IMR-90 (cell line): ENCODE measurements around the gene TMED10. TPM values are rescaled to one million over a fixed set of nuclear protein-coding genes. Genes with fewer than 3 reads are reported as not detected.

Source experiments
- ATAC-seq: fragments of 200-7000 bp; cut with Tn5 transposase; 2 replicates; pipeline ENCODE4 v1.9.1; 2020; ENCODE audit warnings: low read depth, mild to moderate bottlenecking, moderate library complexity
- BruUV-seq: library from RNA; stranded (reverse); fragments of 400-500 nt; replicated peaks from 2 replicates; lab custom pipeline; 2021; lab: Mats Ljungman, UMichigan
- CTCF ChIA-PET: fragments of 300-600 bp; formaldehyde crosslinking; extraction: SDS; loops from one replicate; lab custom pipeline; 2021; ENCODE audit warnings: antibody characterized with exemption; lab: Yijun Ruan, JAX
- POLR2A ChIA-PET: fragments of 300-600 bp; sonication (Branson Sonifier 250); formaldehyde crosslinking; loops from one replicate; lab custom pipeline; 2022; ENCODE audit warnings: antibody characterized with exemption; ENCODE audit not compliant: unreplicated experiment; lab: Charles Lee
- DNase-seq: peaks from one replicate; pipeline ENCODE4 v3.0.0; 2013
- H2AFZ ChIP-seq: replicated peaks from 2 replicates; pipeline ENCODE3; 2013; ENCODE audit warnings: low read length, mild to moderate bottlenecking; ENCODE audit not compliant: poor library complexity
- H2AK5ac ChIP-seq: 2 replicates; pipeline ENCODE4 v1.6.1; 2013; ENCODE audit warnings: low read depth, low read length, inconsistent platforms
- H2AK9ac ChIP-seq: replicated peaks from 2 replicates; pipeline ENCODE3; 2013; ENCODE audit warnings: mild to moderate bottlenecking, low read depth, low read length, moderate library complexity; ENCODE audit not compliant: poor library complexity
- H2BK120ac ChIP-seq: 2 replicates; pipeline ENCODE4 v1.6.1; 2013; ENCODE audit warnings: low read depth, low read length, inconsistent platforms
- H2BK15ac ChIP-seq: 3 replicates; pipeline ENCODE4 v1.6.1; 2013; ENCODE audit warnings: low read depth, low read length, inconsistent platforms
- H2BK20ac ChIP-seq: 2 replicates; pipeline ENCODE4 v1.6.1; 2013; ENCODE audit warnings: low read depth, mild to moderate bottlenecking, inconsistent platforms, low read length, moderate library complexity
- H2BK5ac ChIP-seq: 2 replicates; pipeline ENCODE4 v1.6.1; 2013; ENCODE audit warnings: mild to moderate bottlenecking, low read depth, low read length, inconsistent platforms; ENCODE audit not compliant: poor library complexity, severe bottlenecking
- H3K14ac ChIP-seq: replicated peaks from 2 replicates; pipeline ENCODE4 v1.6.1; 2013; ENCODE audit warnings: low read depth, low read length, inconsistent platforms
- H3K18ac ChIP-seq: 2 replicates; pipeline ENCODE4 v1.6.1; 2013; ENCODE audit warnings: low read depth, low read length, control low read depth
- H3K23ac ChIP-seq: 2 replicates; pipeline ENCODE4 v1.6.1; 2013; ENCODE audit warnings: low read depth, low read length, inconsistent platforms
- H3K27ac ChIP-seq: 2 replicates; pipeline ENCODE4 v1.5.1; 2013; ENCODE audit warnings: mild to moderate bottlenecking, control low read depth, low read length; ENCODE audit not compliant: insufficient read depth
- H3K27me3 ChIP-seq: 2 replicates; pipeline ENCODE4 v1.6.1; 2013; ENCODE audit warnings: low read length; ENCODE audit not compliant: control insufficient read depth, insufficient read depth
- H3K36me3 ChIP-seq: 2 replicates; pipeline ENCODE4 v1.6.1; 2013; ENCODE audit warnings: low read length, mixed read lengths; ENCODE audit not compliant: control insufficient read depth, insufficient read depth
- H3K4ac ChIP-seq: 2 replicates; pipeline ENCODE4 v1.6.1; 2013; ENCODE audit warnings: low read depth, low read length, inconsistent platforms
- H3K4me1 ChIP-seq: 2 replicates; pipeline ENCODE4 v1.6.1; 2013; ENCODE audit warnings: low read length, mixed read lengths; ENCODE audit not compliant: control insufficient read depth, insufficient read depth
- H3K4me2 ChIP-seq: 2 replicates; pipeline ENCODE4 v1.6.1; 2013; ENCODE audit warnings: low read depth, mild to moderate bottlenecking, control low read depth, low read length, moderate library complexity
- H3K4me3 ChIP-seq: 2 replicates; pipeline ENCODE4 v1.5.1; 2013; ENCODE audit warnings: low read depth, mild to moderate bottlenecking, control low read depth, low read length, moderate library complexity; ENCODE audit not compliant: insufficient read depth
- H3K56ac ChIP-seq: 2 replicates; pipeline ENCODE4 v1.6.1; 2013; ENCODE audit warnings: low read length, inconsistent platforms; ENCODE audit not compliant: insufficient read depth; ENCODE audit errors: extremely low read depth
- H3K79me1 ChIP-seq, 2 experiments: 2 replicates each; pipeline ENCODE4 v1.6.1; 2013; ENCODE audit warnings: low read length in 2 of 2, inconsistent platforms in 1 of 2, low read depth in 1 of 2
- H3K9ac ChIP-seq: 2 replicates; pipeline ENCODE4 v1.6.1; 2013; ENCODE audit warnings: low read depth, low read length, control low read depth
- H3K9me1 ChIP-seq: 2 replicates; pipeline ENCODE4 v1.6.1; 2013; ENCODE audit warnings: low read length, inconsistent platforms; ENCODE audit not compliant: insufficient read depth
- H3K9me3 ChIP-seq: 2 replicates; pipeline ENCODE4 v1.6.1; 2013; ENCODE audit warnings: low read length; ENCODE audit not compliant: control insufficient read depth, insufficient read depth
- H4K20me1 ChIP-seq: 2 replicates; pipeline ENCODE4 v1.6.1; 2013; ENCODE audit warnings: low read length, inconsistent platforms; ENCODE audit not compliant: insufficient read depth
- H4K5ac ChIP-seq: 2 replicates; pipeline ENCODE4 v1.6.1; 2013; ENCODE audit warnings: mild to moderate bottlenecking, low read depth, low read length, control low read depth
- H4K8ac ChIP-seq, 2 experiments: 2 replicates each; pipeline ENCODE4 v1.6.1; 2013; ENCODE audit warnings: low read depth in 2 of 2, low read length in 2 of 2, control low read depth in 1 of 2, inconsistent platforms in 1 of 2
- H4K91ac ChIP-seq: 2 replicates; pipeline ENCODE4 v1.6.1; 2013; ENCODE audit warnings: low read depth, low read length, inconsistent platforms; ENCODE audit not compliant: insufficient read depth
- BHLHE40 ChIP-seq: fragments of 150-350 bp; IDR thresholded peaks from 2 replicates; pipeline ENCODE4 v1.6.1; 2016; ENCODE audit warnings: mild to moderate bottlenecking, low read depth, low read length
- CEBPB ChIP-seq: IDR thresholded peaks from 2 replicates; pipeline ENCODE4 v1.6.1; 2012; ENCODE audit warnings: low read depth, low read length, improper control_type of control experiment
- FOS ChIP-seq: fragments of 150-350 bp; IDR thresholded peaks from 2 replicates; pipeline ENCODE4 v1.6.1; 2016; ENCODE audit warnings: low read depth, low read length
- MXI1 ChIP-seq: IDR thresholded peaks from 2 replicates; pipeline ENCODE4 v1.6.1; 2012; ENCODE audit warnings: low read depth, mild to moderate bottlenecking, low read length, moderate library complexity, borderline replicate concordance
- NFE2L2 ChIP-seq: fragments of 150-350 bp; IDR thresholded peaks from 2 replicates; pipeline ENCODE4 v1.6.1; 2016; ENCODE audit warnings: low read depth, mild to moderate bottlenecking, low read length
- POLR2A ChIP-seq: IDR thresholded peaks from 2 replicates; pipeline ENCODE4 v1.6.1; 2012; ENCODE audit warnings: mild to moderate bottlenecking, low read depth, low read length
- RAD21 ChIP-seq: IDR thresholded peaks from 2 replicates; pipeline ENCODE4 v1.6.1; 2012; ENCODE audit warnings: low read length, improper control_type of control experiment
- WGBS, 2 experiments: methylation state at CpG; one replicate each; pipeline versions ENCODE4 v1.1.5 to v1.1.7; 2013; ENCODE audit warnings: missing lambda C conversion rate in 2 of 2; ENCODE audit not compliant: insufficient read length in 1 of 2; ENCODE audit errors: extremely low coverage in 2 of 2; 5-methylcytosine and 5-hydroxymethylcytosine counted together
- dilution Hi-C: fragments of 300-500 bp; cut with HindIII; formaldehyde crosslinking; loops from one replicate; pipeline ENCODE4 v1.14.3; 2018; ENCODE audit warnings: low sequenced_read_pairs; ENCODE audit not compliant: unreplicated experiment
- in situ Hi-C: fragments of 300-500 bp; cut with MboI; formaldehyde crosslinking; loops from 3 replicates; pipeline ENCODE4 v1.14.3; 2019; ENCODE audit warnings: low sequenced_read_pairs, inconsistent platforms, mixed read lengths
- intact Hi-C: fragments of 100-400 bp; cut with micrococcal nuclease; formaldehyde crosslinking; loops from 2 replicates; pipeline ENCODE4 v1.10.0; 2022
- polyA plus RNA-seq, 3 experiments: library from polyadenylated mRNA; depleted of rRNA; stranded (reverse); fragments of >200 nt; gene quantifications; 2 replicates each; pipeline ENCODE4 v1.2.3, GENCODE V29; 2012; ENCODE audit warnings: low replicate concordance in 1 of 3
- total RNA-seq: library from RNA; depleted of rRNA; stranded (reverse); fragments of >200 nt; gene quantifications from 2 replicates; pipeline ENCODE4 v1.2.3, GENCODE V29; 2012
- TF ChIP-seq, protein P1 (sequence below): fragments of 150-350 bp; IDR thresholded peaks from 2 replicates; pipeline ENCODE4 v1.6.1; 2016; ENCODE audit warnings: low read depth, mild to moderate bottlenecking, low read length, moderate library complexity, borderline replicate concordance
- TF ChIP-seq, protein P2 (sequence below): conservative IDR thresholded peaks from 2 replicates; pipeline ENCODE4 v1.5.1; 2012; ENCODE audit warnings: mild to moderate bottlenecking, low read depth, low read length, improper control_type of control experiment

The TMED10 gene
- total and polyA plus RNA-seq, 2 of the 4 experiments (the other 2 are of a cell fraction): 254 to 441 TPM

DNA sequence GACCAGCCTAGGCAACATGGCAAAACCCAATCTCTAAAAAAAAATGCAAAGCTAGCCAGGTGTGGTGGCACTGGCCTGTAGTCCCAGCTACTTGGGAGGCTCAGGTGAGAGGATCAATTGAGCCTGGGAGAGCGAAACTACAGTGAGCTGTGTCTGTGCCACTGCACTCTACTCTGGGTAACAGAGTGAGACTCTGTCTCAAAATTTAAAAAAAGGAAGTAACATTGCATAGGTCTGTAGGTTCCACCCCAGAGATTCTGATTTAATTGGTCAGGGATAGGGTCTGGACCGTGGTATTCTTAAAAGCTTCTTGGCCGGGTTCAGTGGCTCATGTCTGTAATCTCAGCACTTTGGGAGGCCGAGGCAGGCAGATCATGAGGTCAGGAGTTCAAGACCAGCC, 80.7 kb downstream of the TMED10 start:
- no peak overlapping the region for H2BK15ac ChIP-seq
- TF ChIP-seq, protein P1, sequence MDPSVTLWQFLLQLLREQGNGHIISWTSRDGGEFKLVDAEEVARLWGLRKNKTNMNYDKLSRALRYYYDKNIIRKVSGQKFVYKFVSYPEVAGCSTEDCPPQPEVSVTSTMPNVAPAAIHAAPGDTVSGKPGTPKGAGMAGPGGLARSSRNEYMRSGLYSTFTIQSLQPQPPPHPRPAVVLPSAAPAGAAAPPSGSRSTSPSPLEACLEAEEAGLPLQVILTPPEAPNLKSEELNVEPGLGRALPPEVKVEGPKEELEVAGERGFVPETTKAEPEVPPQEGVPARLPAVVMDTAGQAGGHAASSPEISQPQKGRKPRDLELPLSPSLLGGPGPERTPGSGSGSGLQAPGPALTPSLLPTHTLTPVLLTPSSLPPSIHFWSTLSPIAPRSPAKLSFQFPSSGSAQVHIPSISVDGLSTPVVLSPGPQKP: no peak
- TF ChIP-seq RAD21 (no peak), MXI1 (no peak), NFE2L2 (no peak), CEBPB (no peak), FOS (no peak), POLR2A (no peak), BHLHE40 (no peak)
- TF ChIP-seq, protein P2, sequence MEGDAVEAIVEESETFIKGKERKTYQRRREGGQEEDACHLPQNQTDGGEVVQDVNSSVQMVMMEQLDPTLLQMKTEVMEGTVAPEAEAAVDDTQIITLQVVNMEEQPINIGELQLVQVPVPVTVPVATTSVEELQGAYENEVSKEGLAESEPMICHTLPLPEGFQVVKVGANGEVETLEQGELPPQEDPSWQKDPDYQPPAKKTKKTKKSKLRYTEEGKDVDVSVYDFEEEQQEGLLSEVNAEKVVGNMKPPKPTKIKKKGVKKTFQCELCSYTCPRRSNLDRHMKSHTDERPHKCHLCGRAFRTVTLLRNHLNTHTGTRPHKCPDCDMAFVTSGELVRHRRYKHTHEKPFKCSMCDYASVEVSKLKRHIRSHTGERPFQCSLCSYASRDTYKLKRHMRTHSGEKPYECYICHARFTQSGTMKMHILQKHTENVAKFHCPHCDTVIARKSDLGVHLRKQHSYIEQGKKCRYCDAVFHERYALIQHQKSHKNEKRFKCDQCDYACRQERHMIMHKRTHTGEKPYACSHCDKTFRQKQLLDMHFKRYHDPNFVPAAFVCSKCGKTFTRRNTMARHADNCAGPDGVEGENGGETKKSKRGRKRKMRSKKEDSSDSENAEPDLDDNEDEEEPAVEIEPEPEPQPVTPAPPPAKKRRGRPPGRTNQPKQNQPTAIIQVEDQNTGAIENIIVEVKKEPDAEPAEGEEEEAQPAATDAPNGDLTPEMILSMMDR: no peak
- no peak overlapping the region for H3K9ac ChIP-seq
- H3K56ac ChIP-seq: no peak overlapping the region
- H4K8ac ChIP-seq: no peak overlapping the region
- no peak overlapping the region for H3K4me3 ChIP-seq
- DNase-seq: no peak
- BruUV-seq: no TSS peak
- H2BK20ac ChIP-seq: no peak overlapping the region
- H2AK5ac ChIP-seq: no peak overlapping the region
- H4K91ac ChIP-seq: no peak overlapping the region
- H3K14ac ChIP-seq: no peak overlapping the region
- no peak overlapping the region for H3K4me2 ChIP-seq
- no peak overlapping the region for H3K18ac ChIP-seq
- CTCF ChIA-PET: interaction anchor here (0.7 kb wide), 1 partner anchor 203 kb away, joined by 5 read pairs; no protein-coding TSS in a partner anchor
- dilution Hi-C loops: no loop called here
- H2BK120ac ChIP-seq: no peak overlapping the region
- H3K9me3 ChIP-seq: no peaks in the 10 kb centered on the region
- H3K4ac ChIP-seq: no peak overlapping the region
- H4K20me1 ChIP-seq: no peaks in the 10 kb centered on the region
- H2AFZ ChIP-seq: no peak overlapping the region
- 100% methylated on average over 3 of the region's 4 CpGs; no CpG with 5 or more reads in 1 of the 2 experiments for WGBS, 2 experiments
- no peak overlapping the region for H3K23ac ChIP-seq
- intact Hi-C loops: no loop called here
- no peak for ATAC-seq
- 0 out of 2 replicates have a peak, but pooled peaks cover under 1% of the 10 kb centered on the region for H3K4me1 ChIP-seq
- in situ Hi-C loops: no loop called here
- no peaks in the 10 kb centered on the region for H3K9me1 ChIP-seq
- peaks cover 0 to 3% of the 10 kb centered on the region in 2 experiments; a peak in 2 of 4 replicates for H3K79me1 ChIP-seq
- POLR2A ChIA-PET: no interaction called here
- H2BK5ac ChIP-seq: no peak overlapping the region
- no peak overlapping the region for H4K5ac ChIP-seq
- no peaks in the 10 kb centered on the region for H3K27me3 ChIP-seq
- H2AK9ac ChIP-seq: no peak overlapping the region
- H3K27ac ChIP-seq: no peak overlapping the region
- peaks cover 30% of the 10 kb centered on the region for H3K36me3 ChIP-seq
